D721Med (cell line): Measurements from ENCODE around the gene FAM53A.

Experiments
- DNase-seq: peaks from one replicate; pipeline ENCODE4 v3.0.0; 2011; ENCODE audit warnings: low spot score; ENCODE audit not compliant: insufficient read length
- FAIRE-seq: peaks from 2 replicates; lab custom pipeline; 2011; peaks lifted over from hg19 to GRCh38; lab: Jason Lieb, UNC
- TF ChIP-seq, protein P1 (sequence below): IDR thresholded peaks from 2 replicates; pipeline ENCODE4 v1.5.1; 2012; ENCODE audit warnings: mild to moderate bottlenecking, control low read depth; ENCODE audit not compliant: insufficient read depth; ENCODE audit errors: missing control alignments

FAM53A gene

DNA sequence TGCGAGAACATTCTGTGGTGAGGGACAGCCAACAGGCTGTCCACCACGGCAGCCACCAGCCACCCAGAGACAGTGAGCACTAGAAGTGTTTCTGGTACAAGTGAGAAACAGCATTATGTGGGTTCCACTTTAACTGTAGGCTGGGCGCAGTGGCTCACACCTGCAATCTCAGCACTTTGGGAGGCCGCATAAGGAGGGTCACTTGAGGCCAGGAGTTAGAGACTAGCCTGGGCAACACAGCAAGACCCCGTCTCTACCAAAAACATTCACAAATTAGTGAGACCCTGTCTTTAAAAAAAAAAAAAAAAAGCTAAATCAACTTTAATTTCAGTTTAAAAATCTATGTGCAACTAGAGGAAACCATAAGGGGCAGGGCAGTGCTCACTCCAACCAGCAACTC, 20.6 kb downstream of the FAM53A start:
- FAIRE-seq (no peak), DNase-seq (no peak)

DNA sequence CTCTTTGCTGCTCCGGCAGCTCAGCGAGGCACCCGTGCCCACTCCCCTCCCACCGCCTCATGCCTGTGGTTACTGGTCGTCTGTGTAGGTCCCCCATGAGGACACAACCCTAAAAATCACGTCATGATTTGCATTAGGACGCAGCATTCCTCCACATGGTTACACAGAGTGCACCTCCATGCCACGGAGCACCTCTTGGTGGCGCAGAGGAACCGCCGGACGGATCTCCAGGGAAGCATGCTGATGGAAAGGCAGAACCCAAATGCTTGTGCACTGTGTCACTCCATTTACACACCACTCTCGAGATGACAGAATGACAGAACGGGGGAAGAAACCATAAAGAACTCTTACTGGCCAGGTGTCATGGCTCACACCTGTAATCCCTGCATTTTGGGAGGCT, 22.4 kb downstream of the FAM53A start:
- TF ChIP-seq, protein P1, sequence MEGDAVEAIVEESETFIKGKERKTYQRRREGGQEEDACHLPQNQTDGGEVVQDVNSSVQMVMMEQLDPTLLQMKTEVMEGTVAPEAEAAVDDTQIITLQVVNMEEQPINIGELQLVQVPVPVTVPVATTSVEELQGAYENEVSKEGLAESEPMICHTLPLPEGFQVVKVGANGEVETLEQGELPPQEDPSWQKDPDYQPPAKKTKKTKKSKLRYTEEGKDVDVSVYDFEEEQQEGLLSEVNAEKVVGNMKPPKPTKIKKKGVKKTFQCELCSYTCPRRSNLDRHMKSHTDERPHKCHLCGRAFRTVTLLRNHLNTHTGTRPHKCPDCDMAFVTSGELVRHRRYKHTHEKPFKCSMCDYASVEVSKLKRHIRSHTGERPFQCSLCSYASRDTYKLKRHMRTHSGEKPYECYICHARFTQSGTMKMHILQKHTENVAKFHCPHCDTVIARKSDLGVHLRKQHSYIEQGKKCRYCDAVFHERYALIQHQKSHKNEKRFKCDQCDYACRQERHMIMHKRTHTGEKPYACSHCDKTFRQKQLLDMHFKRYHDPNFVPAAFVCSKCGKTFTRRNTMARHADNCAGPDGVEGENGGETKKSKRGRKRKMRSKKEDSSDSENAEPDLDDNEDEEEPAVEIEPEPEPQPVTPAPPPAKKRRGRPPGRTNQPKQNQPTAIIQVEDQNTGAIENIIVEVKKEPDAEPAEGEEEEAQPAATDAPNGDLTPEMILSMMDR, result peak; percentile 24
- DNase-seq, result no peak
- FAIRE-seq, result no peak

More for the DNA sequence above, 20.6 kb downstream of the FAM53A start:
- TF ChIP-seq, protein P1, result no peak

DNA sequence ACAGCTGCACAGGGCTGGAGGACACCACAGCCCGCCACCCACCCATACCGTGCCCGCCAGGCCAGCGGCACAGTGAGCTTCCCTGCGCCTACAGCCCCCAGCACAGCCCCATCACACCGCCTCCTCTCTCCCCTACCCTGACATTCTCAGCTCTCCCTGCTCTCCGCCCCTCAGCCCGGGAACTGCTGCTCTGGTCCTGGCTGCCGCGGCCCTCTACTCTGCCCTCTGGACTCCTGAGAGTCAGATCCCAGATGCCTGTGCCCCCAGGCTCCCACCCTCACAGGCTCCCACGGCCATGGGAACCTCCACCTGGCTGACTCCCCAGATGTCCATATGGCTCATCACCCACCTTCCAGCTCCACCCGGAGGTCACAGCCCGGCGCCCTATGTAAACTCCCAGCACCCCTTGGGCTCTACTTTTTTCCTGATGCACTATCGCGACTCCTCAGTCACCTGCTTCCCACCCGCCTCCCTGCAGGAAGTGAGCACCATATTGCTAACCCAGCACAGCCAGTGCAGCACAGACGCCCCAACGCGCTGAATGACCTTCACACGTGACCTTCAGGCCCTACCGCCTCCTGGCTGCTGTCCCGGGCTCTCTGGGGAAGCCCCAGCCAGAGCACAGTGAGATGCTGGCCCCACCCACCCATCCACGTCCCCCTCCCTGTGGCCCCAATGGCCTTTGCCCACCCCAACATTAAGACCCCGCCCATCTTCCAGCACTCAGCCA, 23.0 kb downstream of the FAM53A start:
- DNase-seq (no peak), FAIRE-seq (no peak)
- TF ChIP-seq, protein P1, result no peak

DNA sequence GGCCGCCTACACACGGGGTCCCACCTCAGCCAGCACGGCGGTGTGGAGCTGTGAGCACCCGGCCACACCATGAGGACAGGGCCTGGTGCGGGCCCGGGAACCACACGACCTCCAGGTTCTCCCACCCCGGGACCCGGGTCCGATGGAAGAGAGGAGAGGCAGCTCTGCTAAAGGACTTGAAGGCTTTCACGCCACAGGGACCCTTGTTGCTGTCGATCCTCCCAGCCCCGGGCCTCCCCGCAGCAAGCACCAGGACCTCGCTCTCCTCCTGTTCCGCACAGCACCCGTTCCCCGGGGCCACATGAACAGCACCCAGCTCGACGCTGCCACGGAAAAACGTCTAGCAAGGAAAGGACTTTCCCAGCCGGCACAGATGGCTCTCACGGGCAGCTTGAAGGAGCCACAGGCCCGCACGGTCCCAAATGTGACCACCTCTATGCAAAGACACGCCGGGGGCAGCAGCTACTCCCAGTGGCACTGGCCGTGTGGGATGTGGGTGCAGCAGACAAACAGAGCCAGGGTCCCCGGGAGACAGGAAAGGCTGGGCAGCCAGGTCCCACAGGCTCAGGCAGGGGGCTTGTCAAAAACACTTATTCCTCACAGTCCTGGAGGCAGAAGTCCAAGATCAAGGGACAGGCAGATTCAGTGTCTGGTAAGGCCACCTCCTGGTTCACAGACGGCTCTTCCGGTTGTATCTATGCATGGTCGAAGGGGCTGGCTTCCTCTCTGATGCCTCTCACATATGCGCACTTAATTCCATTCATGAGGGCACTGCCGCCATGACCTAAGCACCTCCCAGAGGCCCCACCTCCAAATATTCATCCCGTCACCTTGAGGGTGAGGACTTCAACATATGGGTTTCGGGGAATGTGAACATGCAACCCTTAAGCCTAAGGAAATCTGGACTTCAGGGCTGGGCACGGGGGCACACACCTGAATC, 24.7 kb downstream of the FAM53A start:
- TF ChIP-seq, protein P1, result no peak

DNA sequence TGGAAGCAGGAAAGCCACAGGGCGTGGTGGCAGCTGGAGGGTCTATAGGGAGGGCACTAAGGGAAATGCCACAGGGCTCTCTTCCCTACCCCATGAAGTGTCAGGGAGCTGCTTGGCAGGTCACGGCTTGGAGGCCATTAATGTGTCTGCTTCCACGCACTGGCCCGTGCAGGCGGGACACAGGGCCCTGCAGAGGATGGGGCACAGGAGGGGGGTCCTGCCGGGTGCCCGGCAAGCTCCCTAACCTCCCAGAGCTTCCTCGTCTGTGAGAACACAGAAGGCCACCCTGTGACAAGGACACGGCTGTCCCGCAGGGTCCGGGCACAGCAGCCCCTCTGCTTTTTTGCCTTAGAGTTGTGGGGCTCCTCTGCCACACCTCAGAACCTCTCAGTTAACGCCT, 25.5 kb downstream of the FAM53A start:
- no peak for FAIRE-seq
- DNase-seq, result no peak
- TF ChIP-seq, protein P1, result no peak

More for the DNA sequence above, 24.7 kb downstream of the FAM53A start:
- DNase-seq (no peak), FAIRE-seq (no peak)

DNA sequence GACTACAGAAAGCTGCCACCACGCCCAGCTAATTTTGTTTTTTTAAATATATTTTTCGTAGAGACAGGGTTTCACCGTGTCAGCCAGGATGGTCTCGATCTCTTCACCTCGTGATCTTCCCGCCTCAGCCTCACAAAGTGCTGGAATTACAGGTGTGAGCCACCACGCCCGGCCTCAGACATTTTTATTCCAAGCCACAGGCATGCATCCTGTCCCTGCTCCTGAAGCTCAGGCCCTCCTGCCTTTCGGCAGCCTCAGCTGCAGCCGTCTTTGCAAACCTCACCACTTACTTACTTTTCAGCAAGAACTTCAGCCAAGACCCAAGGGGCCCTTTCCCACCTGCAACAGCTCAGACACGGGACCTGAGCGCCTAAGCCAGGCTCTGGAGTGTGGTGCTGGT, 26.0 kb downstream of the FAM53A start:
- FAIRE-seq (no peak), DNase-seq (no peak)
- TF ChIP-seq, protein P1, result no peak
